ENCODE results near the gene SNX1.
"Not testable (repeated sequence)": the region's sequence is repeated elsewhere in the genome, so short reads cannot be mapped to it uniquely, and the experiment has no call there.

SNX1 gene

GRCh38 chr15:64117759-64118487 is 22.1 kb downstream of the SNX1 start:
- no peak for DNase-seq

GRCh38 chr15:64120322-64120721 is 24.5 kb downstream of the SNX1 start:
- not testable (repeated sequence) for DNase-seq

- DNase-seq, result no peak
Measured at GRCh38 chr15:64121614-64122013, 25.8 kb downstream of the SNX1 start.

- DNase-seq, result no peak
Measured at GRCh38 chr15:64122444-64122843, 26.7 kb downstream of the SNX1 start.

GRCh38 chr15:64122936-64123351 is 27.2 kb downstream of the SNX1 start:
- no peak for DNase-seq

- DNase-seq, result no peak
Measured at GRCh38 chr15:64125978-64126377, 30.2 kb downstream of the SNX1 start.

GRCh38 chr15:64127521-64128270 is 31.9 kb downstream of the SNX1 start:
- DNase-seq, result no peak

GRCh38 chr15:64130159-64130558 is 34.4 kb downstream of the SNX1 start:
- DNase-seq, result no peak

- no peak for DNase-seq
Measured at GRCh38 chr15:64131547-64131946, 35.8 kb downstream of the SNX1 start.

GRCh38 chr15:64132217-64132616 is 36.4 kb downstream of the SNX1 start:
- no peak for DNase-seq

GRCh38 chr15:64133623-64134344 is 38.0 kb downstream of the SNX1 start:
- no peak for DNase-seq

GRCh38 chr15:64134345-64134829 is 38.6 kb downstream of the SNX1 start:
- no peak for DNase-seq

- no peak for DNase-seq
Measured at GRCh38 chr15:64136347-64136746, 40.6 kb downstream of the SNX1 start.

- no peak for DNase-seq
Measured at GRCh38 chr15:64137226-64137833, 41.5 kb downstream of the SNX1 start.

- no peak for DNase-seq
Measured at GRCh38 chr15:64138331-64138941, 42.7 kb downstream of the SNX1 start.

GRCh38 chr15:64141798-64142512 is 46.2 kb downstream of the SNX1 start:
- no peak for DNase-seq

GRCh38 chr15:64143276-64143675 is 47.5 kb downstream of the SNX1 start:
- no peak for DNase-seq

GRCh38 chr15:64144192-64144564 is 48.4 kb downstream of the SNX1 start:
- no peak for DNase-seq

- DNase-seq, result no peak
Measured at GRCh38 chr15:64144565-64145281, 48.9 kb downstream of the SNX1 start.

- no peak for DNase-seq
Measured at GRCh38 chr15:64146041-64146440, 50.3 kb downstream of the SNX1 start.

- DNase-seq, result no peak
Measured at GRCh38 chr15:64146520-64146884, 50.7 kb downstream of the SNX1 start.
